ENCODE data around the gene PKM.
"Not testable (repeated sequence)": the region's sequence is repeated elsewhere in the genome, so short reads cannot be mapped to it uniquely, and the experiment has no call there.

PKM gene

DNA sequence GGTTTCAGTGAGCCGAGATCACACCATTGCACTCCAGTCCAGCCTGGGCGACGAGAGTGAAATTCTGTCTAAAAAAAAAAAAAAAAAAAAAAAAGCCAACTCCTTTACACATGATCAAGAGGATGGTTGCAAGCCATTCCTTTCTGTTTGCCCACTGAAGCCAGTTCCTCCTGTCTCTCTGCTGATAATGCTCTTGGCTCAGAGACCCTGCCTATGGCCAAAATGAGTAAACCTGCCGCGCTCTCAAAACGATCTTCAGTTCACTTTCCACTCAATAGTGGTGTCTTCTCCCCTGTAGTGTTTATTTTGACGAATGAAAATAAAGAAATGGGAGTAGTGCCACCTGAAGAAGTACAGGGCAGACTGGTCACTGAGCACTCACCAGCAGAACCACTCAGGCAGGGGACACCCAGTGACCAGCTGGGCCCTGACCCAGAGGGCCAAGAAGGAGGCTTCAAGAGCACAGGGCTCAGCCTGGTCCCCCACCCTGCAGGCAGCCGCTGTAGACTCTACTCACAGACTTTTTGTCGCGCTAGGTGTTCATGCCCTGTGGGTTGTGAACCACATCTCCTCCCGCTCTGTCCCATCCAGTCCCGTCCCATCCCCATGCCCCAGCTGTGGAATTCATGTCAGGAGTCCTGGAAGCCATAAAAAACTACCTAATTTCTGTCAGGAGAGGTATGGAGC is 57.0 kb downstream of the PKM start:
- no peak overlapping the region for H3K4me3 ChIP-seq (ENCODE audit: low read depth, low read length)
- no peak for DNase-seq (ENCODE audit: low read depth)
- TF ChIP-seq, protein P1, sequence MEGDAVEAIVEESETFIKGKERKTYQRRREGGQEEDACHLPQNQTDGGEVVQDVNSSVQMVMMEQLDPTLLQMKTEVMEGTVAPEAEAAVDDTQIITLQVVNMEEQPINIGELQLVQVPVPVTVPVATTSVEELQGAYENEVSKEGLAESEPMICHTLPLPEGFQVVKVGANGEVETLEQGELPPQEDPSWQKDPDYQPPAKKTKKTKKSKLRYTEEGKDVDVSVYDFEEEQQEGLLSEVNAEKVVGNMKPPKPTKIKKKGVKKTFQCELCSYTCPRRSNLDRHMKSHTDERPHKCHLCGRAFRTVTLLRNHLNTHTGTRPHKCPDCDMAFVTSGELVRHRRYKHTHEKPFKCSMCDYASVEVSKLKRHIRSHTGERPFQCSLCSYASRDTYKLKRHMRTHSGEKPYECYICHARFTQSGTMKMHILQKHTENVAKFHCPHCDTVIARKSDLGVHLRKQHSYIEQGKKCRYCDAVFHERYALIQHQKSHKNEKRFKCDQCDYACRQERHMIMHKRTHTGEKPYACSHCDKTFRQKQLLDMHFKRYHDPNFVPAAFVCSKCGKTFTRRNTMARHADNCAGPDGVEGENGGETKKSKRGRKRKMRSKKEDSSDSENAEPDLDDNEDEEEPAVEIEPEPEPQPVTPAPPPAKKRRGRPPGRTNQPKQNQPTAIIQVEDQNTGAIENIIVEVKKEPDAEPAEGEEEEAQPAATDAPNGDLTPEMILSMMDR (conservative IDR thresholded peaks at IDR 0.05; ENCODE audit: low read depth, low read length): no peak

GRCh38 chr15:72173401-72173800 is 57.6 kb downstream of the PKM start:
- TF ChIP-seq, protein P1 (conservative IDR thresholded peaks at IDR 0.05; ENCODE audit: low read depth, low read length): no peak
- DNase-seq (ENCODE audit: low read depth): no peak
- no peak overlapping the region for H3K4me3 ChIP-seq (ENCODE audit: low read depth, low read length)

DNA sequence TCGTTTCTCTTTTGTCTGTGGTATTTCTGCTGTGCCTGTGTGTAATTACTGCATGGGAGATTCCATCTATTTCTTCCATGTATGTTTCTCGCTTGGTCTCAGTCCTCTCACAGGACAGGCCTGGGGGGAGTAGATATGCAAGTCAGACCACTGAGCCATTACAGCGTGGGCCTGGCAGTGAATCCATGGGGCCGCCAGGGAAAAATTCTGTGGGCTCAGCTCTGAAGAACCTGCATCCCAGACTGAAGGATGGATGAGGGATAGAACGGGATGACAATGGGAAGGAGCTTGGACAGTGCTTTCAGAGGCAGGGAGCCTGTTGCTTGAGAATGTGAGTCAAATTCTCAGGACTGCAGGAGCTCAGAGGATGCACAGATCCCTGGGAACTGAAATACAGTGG is 58.2 kb downstream of the PKM start:
- no peak overlapping the region for H3K4me3 ChIP-seq (ENCODE audit: low read depth, low read length)
- DNase-seq (ENCODE audit: low read depth): no peak
- TF ChIP-seq, protein P1 (conservative IDR thresholded peaks at IDR 0.05; ENCODE audit: low read depth, low read length): no peak

- not testable (repeated sequence) for DNase-seq (ENCODE audit: low read depth); H3K4me3 ChIP-seq (ENCODE audit: low read depth, low read length)
These were observed 59.0 kb downstream of the PKM start for GRCh38 chr15:72171978-72172377.

DNA sequence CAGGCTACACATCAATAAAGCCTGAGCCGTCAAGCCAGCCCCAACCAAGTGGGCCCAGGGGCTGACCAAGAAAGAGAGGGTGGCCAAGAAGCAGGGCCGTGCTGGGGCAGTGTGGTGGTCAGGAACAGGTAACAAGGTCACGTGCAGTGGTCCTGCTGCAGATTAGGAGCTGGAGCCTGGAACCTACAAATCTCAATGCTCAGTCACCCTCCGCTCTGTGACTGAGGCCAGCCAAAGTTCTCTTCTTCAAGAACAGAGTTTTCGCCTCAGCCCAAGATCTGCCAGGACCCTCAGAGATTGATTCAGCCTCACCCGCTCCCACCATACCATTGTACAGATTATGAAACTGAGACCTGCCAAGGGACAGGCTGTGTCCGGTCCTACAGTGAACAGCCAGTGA is 60.3 kb downstream of the PKM start:
- TF ChIP-seq, protein P1 (conservative IDR thresholded peaks at IDR 0.05; ENCODE audit: low read depth, low read length): no peak
- no peak for DNase-seq (ENCODE audit: low read depth)

DNA sequence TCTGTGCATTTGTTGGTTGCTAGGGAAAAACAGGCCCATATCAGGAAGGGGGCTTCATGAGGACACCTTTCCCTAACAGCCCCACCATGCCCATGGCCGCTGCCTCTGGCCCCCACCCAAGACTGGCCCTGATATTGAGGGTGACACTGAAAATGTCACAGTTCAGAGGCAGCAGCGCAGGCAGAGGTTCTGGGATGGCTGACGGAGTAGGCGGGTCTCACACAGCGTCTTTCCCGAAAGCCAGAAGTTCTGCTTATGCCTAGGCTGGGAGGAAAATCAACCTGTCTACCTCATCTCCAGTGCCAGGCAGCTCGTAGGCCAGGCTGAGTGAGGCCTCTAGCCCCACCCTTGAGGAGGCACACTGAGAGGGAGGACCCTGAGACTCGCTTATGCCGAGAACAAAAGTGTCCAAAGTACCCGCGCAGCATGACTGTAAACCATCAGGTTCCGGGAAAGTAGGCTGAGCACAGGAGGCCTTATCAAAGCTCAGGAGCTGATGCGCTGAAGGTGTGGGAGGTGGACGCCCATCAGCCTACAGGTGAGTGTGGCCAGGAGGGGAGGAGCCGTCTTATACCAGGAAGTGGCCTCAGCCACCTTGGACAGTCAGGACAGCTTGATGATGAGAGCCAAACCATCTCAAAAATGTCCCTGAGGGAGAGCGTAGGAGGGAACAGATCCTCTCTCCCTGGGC is 60.9 kb downstream of the PKM start:
- DNase-seq (ENCODE audit: low read depth): no peak
- TF ChIP-seq, protein P1 (conservative IDR thresholded peaks at IDR 0.05; ENCODE audit: low read depth, low read length): no peak
- H3K4me3 ChIP-seq (ENCODE audit: low read depth, low read length): no peak overlapping the region

More for the DNA sequence above, 60.3 kb downstream of the PKM start:
- H3K4me3 ChIP-seq (ENCODE audit: low read depth, low read length): no peak overlapping the region

DNA sequence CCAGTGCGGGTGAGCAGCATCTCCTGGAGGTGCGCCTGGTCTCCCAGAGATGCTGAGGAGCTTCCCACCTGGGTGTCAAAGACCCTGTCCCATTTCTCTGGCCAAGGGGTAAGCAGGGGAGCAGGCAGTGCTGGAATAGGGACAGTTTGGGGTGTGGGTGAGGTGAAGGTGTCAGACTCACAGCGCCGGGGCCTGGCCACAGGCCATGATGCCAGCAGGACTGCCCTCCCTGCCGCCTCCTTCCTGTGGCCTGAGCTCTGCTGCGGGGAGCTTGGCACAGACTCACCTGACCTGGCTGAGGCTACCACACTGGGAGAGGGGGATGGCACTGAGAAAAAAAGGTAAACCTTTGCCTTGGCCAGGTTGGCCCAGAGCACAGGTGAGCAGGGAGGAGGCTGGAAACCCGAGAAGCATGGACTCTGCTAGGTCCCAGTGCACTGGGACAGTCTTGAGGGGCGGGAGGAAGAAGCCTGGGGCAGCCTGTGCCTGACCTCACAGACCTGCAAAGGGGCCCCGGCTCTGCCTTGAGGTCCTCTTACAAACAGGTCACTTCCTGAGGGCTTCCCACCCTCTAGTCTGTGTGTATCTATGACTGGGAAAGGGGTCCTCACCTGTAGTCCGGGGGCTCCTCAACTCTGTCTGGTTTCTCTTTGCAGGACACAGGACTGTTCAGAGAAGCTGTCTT is 61.6 kb downstream of the PKM start:
- TF ChIP-seq, protein P1 (conservative IDR thresholded peaks at IDR 0.05; ENCODE audit: low read depth, low read length): no peak
- H3K4me3 ChIP-seq (ENCODE audit: low read depth, low read length): no peak overlapping the region
- DNase-seq (ENCODE audit: low read depth): no peak
